ENCODE measurements around the gene RAPGEF1. TPM values are rescaled to one million over a fixed set of nuclear protein-coding genes. Genes with fewer than 3 reads are reported as not detected.
"Not testable (repeated sequence)": the region's sequence is repeated elsewhere in the genome, so short reads cannot be mapped to it uniquely, and the experiment has no call there.

Gene RAPGEF1
- total and polyA plus RNA-seq, 9 donors: 17.0 to 64.4 (median 36.4) TPM

DNA sequence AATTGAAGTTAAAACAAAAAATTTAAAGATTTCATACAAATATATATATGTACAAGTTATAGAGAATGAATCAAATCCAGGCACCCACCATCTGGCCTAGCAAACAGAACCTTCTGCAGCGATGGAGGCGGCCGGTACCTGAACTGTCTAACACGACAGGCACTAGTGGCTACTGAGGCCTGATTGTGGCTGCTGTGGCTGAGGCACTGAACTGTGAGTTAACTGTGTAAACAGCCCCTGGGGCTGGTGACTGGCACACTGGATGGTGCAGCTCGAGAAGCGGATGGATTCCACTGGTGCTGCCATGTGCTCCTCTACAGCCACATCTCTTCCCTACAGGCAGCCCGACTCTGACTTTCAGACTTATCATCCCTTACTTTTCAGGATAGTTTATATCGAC is 82.4 kb downstream of the RAPGEF1 start:
- Histone ChIP-seq H3K36me3 (no peaks in the 10 kb centered on the region), H3K9me3 (no peaks in the 10 kb centered on the region), H3K27ac (no peak overlapping the region), H3K4me3 (no peak overlapping the region), H3K4me1 (ENCODE audit: insufficient read depth) (peaks cover 19% of the 10 kb centered on the region), H3K27me3 (no peaks in the 10 kb centered on the region)
- TF ChIP-seq EP300 (IDR thresholded peaks at IDR 0.05) (no peak), POLR2A (IDR thresholded peaks at IDR 0.05) (no peak)
- TF ChIP-seq, protein P1, sequence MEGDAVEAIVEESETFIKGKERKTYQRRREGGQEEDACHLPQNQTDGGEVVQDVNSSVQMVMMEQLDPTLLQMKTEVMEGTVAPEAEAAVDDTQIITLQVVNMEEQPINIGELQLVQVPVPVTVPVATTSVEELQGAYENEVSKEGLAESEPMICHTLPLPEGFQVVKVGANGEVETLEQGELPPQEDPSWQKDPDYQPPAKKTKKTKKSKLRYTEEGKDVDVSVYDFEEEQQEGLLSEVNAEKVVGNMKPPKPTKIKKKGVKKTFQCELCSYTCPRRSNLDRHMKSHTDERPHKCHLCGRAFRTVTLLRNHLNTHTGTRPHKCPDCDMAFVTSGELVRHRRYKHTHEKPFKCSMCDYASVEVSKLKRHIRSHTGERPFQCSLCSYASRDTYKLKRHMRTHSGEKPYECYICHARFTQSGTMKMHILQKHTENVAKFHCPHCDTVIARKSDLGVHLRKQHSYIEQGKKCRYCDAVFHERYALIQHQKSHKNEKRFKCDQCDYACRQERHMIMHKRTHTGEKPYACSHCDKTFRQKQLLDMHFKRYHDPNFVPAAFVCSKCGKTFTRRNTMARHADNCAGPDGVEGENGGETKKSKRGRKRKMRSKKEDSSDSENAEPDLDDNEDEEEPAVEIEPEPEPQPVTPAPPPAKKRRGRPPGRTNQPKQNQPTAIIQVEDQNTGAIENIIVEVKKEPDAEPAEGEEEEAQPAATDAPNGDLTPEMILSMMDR (IDR thresholded peaks at IDR 0.05): no peak
- 83 to 90% (median 87%) methylated on average over 8 of the region's 8 CpGs for WGBS, 3 donors
- DNase-seq: no peak
- intact Hi-C loops (cut with DNase I): no loop called here

DNA sequence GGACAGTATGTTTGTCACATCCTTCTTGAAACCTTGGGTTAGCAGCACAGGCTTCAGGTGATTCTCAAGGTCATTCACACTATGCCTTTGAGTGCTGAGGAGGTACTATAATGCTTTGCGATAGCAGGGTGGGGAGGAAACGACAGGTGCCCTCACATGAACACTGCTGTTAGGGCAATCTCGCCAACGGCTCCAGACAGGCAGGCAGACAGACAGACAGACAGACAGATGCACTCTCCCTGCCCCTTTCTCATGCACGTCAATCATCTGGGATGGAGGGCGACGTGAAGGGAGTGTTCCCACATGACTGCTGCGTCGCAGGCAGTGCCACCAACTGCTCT is 82.9 kb downstream of the RAPGEF1 start:
- Histone ChIP-seq H3K4me3 (no peak overlapping the region), H3K9me3 (no peaks in the 10 kb centered on the region), H3K36me3 (no peaks in the 10 kb centered on the region), H3K27me3 (no peaks in the 10 kb centered on the region), H3K27ac (no peak overlapping the region), H3K4me1 (ENCODE audit: insufficient read depth) (peaks cover 21% of the 10 kb centered on the region)
- WGBS, 3 donors: 94 to 97% (median 96%) methylated on average over 9 of the region's 9 CpGs
- intact Hi-C loops (cut with DNase I): no loop called here
- DNase-seq: no peak
- no peak for TF ChIP-seq POLR2A (IDR thresholded peaks at IDR 0.05)
- no peak for TF ChIP-seq EP300 (IDR thresholded peaks at IDR 0.05)
- TF ChIP-seq, protein P1 (IDR thresholded peaks at IDR 0.05): no peak

DNA sequence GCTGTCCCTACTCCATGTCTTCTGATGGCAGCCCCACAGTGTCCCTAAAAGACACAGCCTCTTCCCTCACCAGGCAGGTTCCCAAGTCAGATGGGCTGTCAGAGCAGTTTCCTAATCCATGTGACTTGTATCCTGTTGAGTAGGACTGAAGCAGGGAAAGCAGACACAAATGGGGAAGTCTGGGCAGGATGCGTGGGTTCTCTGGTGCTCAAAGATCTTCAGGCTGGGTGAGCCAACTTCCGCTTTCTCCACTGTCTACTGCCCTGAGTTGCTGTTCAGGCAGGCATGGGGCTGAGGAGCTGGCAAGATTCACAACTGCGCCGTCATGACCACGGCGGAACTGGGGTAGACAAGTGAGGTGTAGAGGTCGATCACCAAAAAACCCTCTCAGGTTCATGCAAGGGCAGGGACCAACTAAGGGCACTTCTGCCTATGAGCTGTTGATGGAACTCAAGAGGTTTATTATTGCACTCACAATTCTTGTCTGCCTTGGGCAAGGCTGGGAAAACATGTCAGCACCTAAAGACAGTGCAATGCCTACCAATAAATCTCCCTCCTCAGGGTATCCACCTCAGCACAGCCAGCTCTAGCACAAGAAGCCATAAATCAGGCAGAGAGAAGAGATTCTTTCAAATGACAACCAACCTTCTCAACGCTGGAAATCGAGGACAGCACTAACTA is 83.4 kb downstream of the RAPGEF1 start:
- Histone ChIP-seq H3K27me3 (no peaks in the 10 kb centered on the region), H3K36me3 (no peaks in the 10 kb centered on the region), H3K27ac (no peak overlapping the region), H3K9me3 (no peaks in the 10 kb centered on the region), H3K4me1 (ENCODE audit: insufficient read depth) (peaks cover 25% of the 10 kb centered on the region), H3K4me3 (no peak overlapping the region)
- intact Hi-C loops (cut with DNase I): no loop called here
- TF ChIP-seq POLR2A (IDR thresholded peaks at IDR 0.05) (no peak), EP300 (IDR thresholded peaks at IDR 0.05) (no peak)
- TF ChIP-seq, protein P1 (IDR thresholded peaks at IDR 0.05): no peak
- no peak for DNase-seq
- 81 to 91% (median 87%) methylated on average over 9 of the region's 9 CpGs for WGBS, 3 donors

DNA sequence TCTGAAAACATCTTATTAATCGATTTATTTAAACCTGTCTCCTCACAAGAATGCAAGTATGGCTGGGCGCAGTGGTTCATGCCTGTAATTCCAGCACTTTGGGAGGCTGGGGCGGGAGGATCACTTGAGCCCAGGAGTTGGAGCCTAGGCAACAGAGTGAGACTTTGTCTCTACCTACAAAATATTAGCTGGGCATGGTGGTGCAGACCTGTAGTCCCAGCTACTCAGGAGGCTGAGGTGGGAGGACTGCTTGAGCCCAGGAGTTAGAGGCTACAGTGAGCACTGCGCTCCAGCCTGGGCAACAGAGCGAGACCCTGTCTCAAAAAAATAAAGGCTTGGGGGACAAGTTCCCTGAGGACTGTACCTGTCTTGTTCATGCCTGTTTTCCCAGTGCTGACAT is 85.5 kb downstream of the RAPGEF1 start:
- H3K27ac ChIP-seq; DNase-seq; H3K9me3 ChIP-seq; intact Hi-C loops (cut with DNase I); H3K36me3 ChIP-seq; H3K27me3 ChIP-seq; H3K4me3 ChIP-seq: not testable (repeated sequence)
- H3K4me1 ChIP-seq (ENCODE audit: insufficient read depth): peaks cover 35% of the 10 kb centered on the region
- WGBS, 3 donors: 95 to 98% (median 96%) methylated on average over 5 of the region's 5 CpGs

DNA sequence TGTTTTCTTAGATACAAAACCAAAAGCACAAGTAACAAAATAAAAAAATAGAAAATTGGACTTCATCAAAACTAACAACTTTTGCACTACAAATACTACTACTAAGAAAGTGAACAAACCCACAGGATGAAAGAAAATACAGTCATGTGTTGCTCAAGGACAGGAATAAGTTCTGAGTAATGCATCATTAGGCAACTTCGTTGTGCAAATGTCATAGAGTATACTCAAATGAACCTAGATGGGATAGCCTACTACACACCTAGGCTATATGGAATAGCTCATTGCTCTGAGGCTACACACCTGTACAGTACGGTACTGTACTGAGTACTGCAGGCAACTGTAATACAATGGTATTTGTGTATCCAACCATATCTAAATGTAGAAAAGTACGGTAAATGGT is 88.3 kb downstream of the RAPGEF1 start:
- WGBS, 3 donors: 50 to 64% (median 58%) methylated on average over 3 of the region's 3 CpGs
- TF ChIP-seq, protein P1 (IDR thresholded peaks at IDR 0.05): no peak
- no peak for TF ChIP-seq EP300 (IDR thresholded peaks at IDR 0.05)
- no peak for TF ChIP-seq POLR2A (IDR thresholded peaks at IDR 0.05)
- Histone ChIP-seq H3K4me3 (no peak overlapping the region), H3K4me1 (ENCODE audit: insufficient read depth) (peaks cover 23% of the 10 kb centered on the region), H3K36me3 (no peaks in the 10 kb centered on the region), H3K27ac (peak overlapping the region in 1 of 2 donors; percentile 65), H3K27me3 (no peaks in the 10 kb centered on the region), H3K9me3 (no peaks in the 10 kb centered on the region)
- DNase-seq: no peak
- intact Hi-C loops (cut with DNase I): no loop called here

All from ovary (tissue), 9 donors.